Aorta (tissue), 5 donors: Measurements from ENCODE around the gene DDX10. TPM values are rescaled to one million over a fixed set of nuclear protein-coding genes. Genes with fewer than 3 reads are reported as not detected.

Experiments used
- ATAC-seq: fragments of 200-7000 bp; cut with Tn5 transposase; one replicate; pipeline ENCODE4 v1.9.1; 2022; ENCODE audit warnings: moderate library complexity; ENCODE audit not compliant: low FRiP score
- DNase-seq, 2 donors: peaks; one replicate each; pipeline ENCODE4 v3.0.0-alpha.2; 2020
- H3K27ac ChIP-seq, 2 donors: one replicate each; pipeline ENCODE4 v1.5.1; 2013; ENCODE audit warnings: low read length in 2 of 2, mild to moderate bottlenecking in 2 of 2, moderate library complexity in 2 of 2, control low read depth in 1 of 2, inconsistent platforms in 1 of 2, low read depth in 1 of 2
- H3K27me3 ChIP-seq, 2 donors: one replicate each; pipeline ENCODE4 v1.6.1; 2013; ENCODE audit warnings: control low read depth in 1 of 2, low read length in 1 of 2, mild to moderate bottlenecking in 1 of 2, moderate library complexity in 1 of 2; ENCODE audit not compliant: insufficient read depth in 2 of 2, control insufficient read depth in 1 of 2
- H3K36me3 ChIP-seq, 2 donors: one replicate each; pipeline ENCODE4 v1.6.1; 2013; ENCODE audit warnings: control low read depth in 1 of 2, low read length in 1 of 2, mild to moderate bottlenecking in 1 of 2; ENCODE audit not compliant: insufficient read depth in 2 of 2, control insufficient read depth in 1 of 2
- H3K4me1 ChIP-seq, 2 donors: one replicate each; pipeline ENCODE4 v1.6.1; 2013; ENCODE audit warnings: low read length in 2 of 2, control low read depth in 1 of 2, mild to moderate bottlenecking in 1 of 2, moderate library complexity in 1 of 2; ENCODE audit not compliant: insufficient read depth in 2 of 2, control insufficient read depth in 1 of 2
- H3K4me3 ChIP-seq, 2 donors: one replicate each; pipeline ENCODE4 v1.5.1; 2013; ENCODE audit warnings: low read length in 2 of 2, control low read depth in 1 of 2, mild to moderate bottlenecking in 1 of 2
- H3K9me3 ChIP-seq: one replicate; pipeline ENCODE4 v1.6.1; 2013; ENCODE audit warnings: mild to moderate bottlenecking, low read length; ENCODE audit not compliant: control insufficient read depth
- WGBS, 2 donors: extraction: QIAGEN DNeasy Blood & Tissue Kit; methylation state at CpG; one replicate each; pipeline ENCODE4 v1.1.7; 2013; 5-methylcytosine and 5-hydroxymethylcytosine counted together
- intact Hi-C, 2 donors: fragments of 100-400 bp; cut with DNase I; formaldehyde crosslinking; loops; one replicate each; pipeline versions ENCODE4 v1.14.2 to v1.15.0; 2022
- polyA plus RNA-seq, 2 donors: library from polyadenylated mRNA; stranded (reverse); fragments of 200-250 nt; gene quantifications; one replicate each; pipeline ENCODE4 v1.2.3, GENCODE V29; 2013
- total RNA-seq, 2 donors: library from RNA; stranded (reverse); fragmentation: NEBNext Ultra II Directional; extraction: Animal tissue kit (Norgen Biotek cat#: 25700); gene quantifications; one replicate each; pipeline ENCODE4 v1.2.1, GENCODE V29; 2021
- donor health status: healthy with polysubstance abuse.
- donor health status: Bipolar disorder and iron deficiency.
- donor health status: DM: no; HTN: no; CAD: no.
- donor health status: DM: no; HTN: no; CAD: no.
- donor health status: DM: yes; HTN: yes; CAD: no.

DDX10 gene
- total and polyA plus RNA-seq, 4 donors: 9.3 to 24.2 (median 15.3) TPM

DNA sequence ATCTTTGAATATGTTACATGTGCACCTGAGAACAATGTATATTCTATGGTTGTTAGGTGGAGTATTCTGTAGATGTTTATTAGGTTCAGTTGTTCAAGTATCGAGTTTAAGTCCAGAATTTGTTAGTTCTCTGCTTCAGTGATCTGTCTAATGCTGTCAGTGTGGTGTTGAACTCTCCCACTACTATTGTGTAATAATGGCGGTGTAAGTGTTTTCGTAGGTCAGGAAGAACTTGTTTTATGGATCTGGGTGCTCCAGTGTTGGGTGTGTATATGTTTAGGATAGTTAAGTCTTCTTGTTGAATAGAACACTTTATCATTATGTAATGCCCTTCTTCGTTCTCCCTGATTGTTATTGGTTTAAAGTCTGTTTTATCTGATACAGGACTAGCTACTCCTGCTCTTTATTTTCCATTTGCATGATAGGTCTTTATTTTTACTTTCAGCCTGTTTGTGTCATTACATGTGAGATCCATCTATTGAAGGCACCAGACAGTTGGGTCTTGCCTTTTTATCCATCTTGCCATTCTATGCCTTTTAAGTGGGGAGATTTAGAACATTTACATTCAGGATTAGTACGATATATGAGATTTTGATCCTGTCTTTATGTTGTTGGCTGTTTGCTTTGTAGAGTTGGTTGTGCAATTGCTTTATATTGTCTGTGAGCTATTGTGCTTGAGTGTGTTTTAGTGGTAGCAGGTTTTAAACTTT lies 121.6 kb downstream of the DDX10 start:
- H3K27ac ChIP-seq: no peak overlapping the region
- no peaks in the 10 kb centered on the region for H3K4me1 ChIP-seq
- no peaks in the 10 kb centered on the region for H3K36me3 ChIP-seq
- no peak overlapping the region for H3K4me3 ChIP-seq
- WGBS, 2 donors: 93 to 95% methylated on average over 5 of the region's 5 CpGs
- H3K27me3 ChIP-seq: no peaks in the 10 kb centered on the region
- H3K9me3 ChIP-seq: no peaks in the 10 kb centered on the region
- ATAC-seq (no peak), DNase-seq (no peak)
- intact Hi-C loops: loop anchor here in 1 of 2 donors (5.0 kb wide), 1 partner anchor 86 kb away; no protein-coding TSS in a partner anchor

- DNase-seq (no peak), ATAC-seq (no peak)
- H3K27me3 ChIP-seq: no peaks in the 10 kb centered on the region
- H3K4me3 ChIP-seq: no peak overlapping the region
- no peaks in the 10 kb centered on the region for H3K4me1 ChIP-seq
- 84 to 87% methylated on average over 6 of the region's 6 CpGs for WGBS, 2 donors
- no peaks in the 10 kb centered on the region for H3K36me3 ChIP-seq
- intact Hi-C loops: loop anchor here in 1 of 2 donors (5.0 kb wide), 1 partner anchor 85 kb away; no protein-coding TSS in a partner anchor
- no peak overlapping the region for H3K27ac ChIP-seq
- H3K9me3 ChIP-seq: no peaks in the 10 kb centered on the region
Observed at GRCh38 chr11:108787105-108787504, 122.2 kb downstream of the DDX10 start.

GRCh38 chr11:108788565-108789199 lies 123.8 kb downstream of the DDX10 start:
- Histone ChIP-seq H3K9me3 (no peaks in the 10 kb centered on the region), H3K4me3 (no peak overlapping the region), H3K4me1 (no peaks in the 10 kb centered on the region), H3K27me3 (no peaks in the 10 kb centered on the region), H3K27ac (no peak overlapping the region), H3K36me3 (no peaks in the 10 kb centered on the region)
- intact Hi-C loops: loop anchor here in 1 of 2 donors (5.0 kb wide), 1 partner anchor 84 kb away; no protein-coding TSS in a partner anchor
- DNase-seq: no peak
- 86 to 87% methylated on average over 5 of the region's 5 CpGs for WGBS, 2 donors
- no peak for ATAC-seq

DNA sequence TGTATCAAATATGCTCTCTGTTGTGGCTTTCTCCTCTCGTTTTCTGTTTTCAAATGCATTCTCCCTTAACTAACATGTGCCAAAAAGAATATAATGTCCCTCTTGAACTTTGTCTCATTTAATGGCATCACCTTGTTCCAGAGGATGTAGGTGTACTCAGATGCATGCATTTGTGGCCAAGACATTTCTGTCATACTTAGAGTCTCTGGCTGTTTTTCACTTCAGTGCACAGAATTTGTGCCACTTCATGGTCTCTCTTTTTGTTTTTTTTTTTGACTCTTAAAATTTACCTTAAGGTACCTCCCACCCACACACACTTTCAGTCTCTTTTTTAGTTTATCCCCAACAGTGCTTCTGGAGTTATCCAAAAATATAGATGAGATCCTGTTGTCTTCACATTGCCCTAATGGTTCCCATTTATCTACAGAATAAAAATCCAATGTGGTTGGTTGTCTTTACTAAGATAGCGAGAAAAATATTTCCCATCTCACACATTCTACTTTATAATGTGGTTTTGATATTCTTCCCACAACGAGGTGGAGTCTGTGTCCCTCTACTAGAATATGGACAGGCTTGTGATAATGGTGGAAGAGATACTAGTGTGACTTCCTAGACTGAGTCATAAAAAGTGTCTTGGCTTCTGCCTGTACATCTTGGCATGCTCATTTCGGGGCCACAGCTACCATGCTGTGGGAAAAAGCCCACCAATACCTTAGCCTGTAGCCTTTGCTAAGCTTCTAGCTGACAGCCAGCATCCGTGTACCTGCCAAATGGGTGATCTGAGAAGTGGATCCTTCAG lies 125.8 kb downstream of the DDX10 start:
- Histone ChIP-seq H3K9me3 (no peaks in the 10 kb centered on the region), H3K27me3 (no peaks in the 10 kb centered on the region), H3K27ac (no peak overlapping the region), H3K4me3 (no peak overlapping the region), H3K36me3 (no peaks in the 10 kb centered on the region), H3K4me1 (no peaks in the 10 kb centered on the region)
- WGBS, 2 donors: 67 to 68% methylated on average over 5 of the region's 5 CpGs
- intact Hi-C loops: no loop called here
- ATAC-seq: no peak
- DNase-seq: no peak

DNA sequence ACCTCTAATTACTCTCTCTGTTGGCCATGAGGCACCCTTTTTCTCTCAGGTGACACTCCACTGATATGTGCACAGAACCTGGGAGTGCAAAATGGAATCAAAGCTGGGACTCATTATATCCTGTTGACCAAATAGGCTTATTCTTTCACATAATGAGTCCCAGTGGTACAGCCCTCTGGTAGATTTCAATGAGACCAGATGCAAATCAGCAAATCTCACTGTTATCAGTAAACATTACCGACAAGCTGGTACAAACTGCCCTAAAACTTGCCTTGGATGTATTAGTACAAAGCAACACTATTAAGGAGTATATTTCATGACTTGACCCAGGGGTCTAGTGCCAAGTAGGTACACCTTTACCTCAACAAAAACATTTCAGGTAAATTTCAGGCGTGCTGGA lies 128.3 kb downstream of the DDX10 start:
- Histone ChIP-seq H3K4me3 (no peak overlapping the region), H3K27ac (no peak overlapping the region), H3K9me3 (no peaks in the 10 kb centered on the region), H3K36me3 (no peaks in the 10 kb centered on the region), H3K27me3 (no peaks in the 10 kb centered on the region), H3K4me1 (no peaks in the 10 kb centered on the region)
- WGBS, 2 donors: 89 to 93% methylated on average over 2 of the region's 2 CpGs
- ATAC-seq (no peak), DNase-seq (no peak)
- intact Hi-C loops: no loop called here

DNA sequence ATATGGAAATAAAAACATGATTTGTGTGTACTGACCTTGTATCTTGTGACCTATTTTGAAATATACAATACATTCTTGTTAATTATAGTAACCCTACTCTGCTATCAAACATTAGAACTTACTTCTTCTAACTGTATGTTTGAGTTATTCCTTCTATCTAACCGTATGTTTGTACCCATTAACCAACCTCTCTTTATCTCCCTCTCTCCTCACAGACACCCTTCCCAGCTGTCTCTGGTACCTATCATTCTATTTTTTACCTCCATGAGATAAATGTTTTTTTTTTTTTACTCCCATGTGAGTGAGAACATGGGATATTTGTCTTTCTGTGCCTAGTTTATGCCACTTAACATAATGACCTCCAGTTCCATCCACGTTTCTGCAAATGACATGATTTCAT lies 128.7 kb downstream of the DDX10 start:
- H3K36me3 ChIP-seq: no peaks in the 10 kb centered on the region
- H3K4me3 ChIP-seq: no peak overlapping the region
- WGBS, 2 donors: 62% methylated on average over 2 of the region's 2 CpGs
- no peaks in the 10 kb centered on the region for H3K4me1 ChIP-seq
- DNase-seq (no peak), ATAC-seq (no peak)
- H3K27ac ChIP-seq: no peak overlapping the region
- H3K9me3 ChIP-seq: no peaks in the 10 kb centered on the region
- no peaks in the 10 kb centered on the region for H3K27me3 ChIP-seq
- intact Hi-C loops: no loop called here

- no peaks in the 10 kb centered on the region for H3K4me1 ChIP-seq
- no peaks in the 10 kb centered on the region for H3K27me3 ChIP-seq
- no peak overlapping the region for H3K4me3 ChIP-seq
- intact Hi-C loops: no loop called here
- no peak overlapping the region for H3K27ac ChIP-seq
- DNase-seq (no peak), ATAC-seq (no peak)
- no peaks in the 10 kb centered on the region for H3K9me3 ChIP-seq
- H3K36me3 ChIP-seq: no peaks in the 10 kb centered on the region
- WGBS, 2 donors: 84 to 85% methylated on average over 4 of the region's 4 CpGs
Observed at GRCh38 chr11:108796551-108796950, 131.7 kb downstream of the DDX10 start.

- Histone ChIP-seq H3K4me1 (no peaks in the 10 kb centered on the region), H3K27me3 (no peaks in the 10 kb centered on the region), H3K4me3 (no peak overlapping the region), H3K9me3 (no peaks in the 10 kb centered on the region), H3K36me3 (no peaks in the 10 kb centered on the region), H3K27ac (no peak overlapping the region)
- ATAC-seq (no peak), DNase-seq (no peak)
- WGBS, 2 donors: 86 to 90% methylated on average over 4 of the region's 4 CpGs
- intact Hi-C loops: no loop called here
Observed at GRCh38 chr11:108797578-108798100, 132.8 kb downstream of the DDX10 start.
